ENCODE results near the gene SFRP4.

SFRP4 gene

DNA sequence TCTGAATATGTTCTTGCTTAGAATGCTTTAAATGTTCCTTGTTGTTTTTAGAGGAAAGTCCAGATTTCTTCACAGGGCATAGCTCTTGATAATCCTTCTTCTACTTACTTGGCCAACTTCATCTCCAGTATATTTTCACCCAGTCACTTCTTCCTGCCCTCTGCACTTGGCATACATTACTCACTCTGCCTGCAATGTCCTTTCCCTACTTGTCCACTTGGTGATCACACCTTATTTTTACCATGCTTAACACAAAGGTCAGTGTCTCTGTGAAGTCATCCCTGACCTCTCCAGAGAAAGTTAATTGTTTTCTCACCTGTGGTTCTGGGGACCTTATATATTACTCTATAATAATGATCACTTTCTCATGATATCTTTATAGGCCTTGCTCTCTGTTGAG is 23.3 kb downstream of the SFRP4 start:
- no peak overlapping the region for H2AFZ ChIP-seq (ENCODE audit: low read length)

DNA sequence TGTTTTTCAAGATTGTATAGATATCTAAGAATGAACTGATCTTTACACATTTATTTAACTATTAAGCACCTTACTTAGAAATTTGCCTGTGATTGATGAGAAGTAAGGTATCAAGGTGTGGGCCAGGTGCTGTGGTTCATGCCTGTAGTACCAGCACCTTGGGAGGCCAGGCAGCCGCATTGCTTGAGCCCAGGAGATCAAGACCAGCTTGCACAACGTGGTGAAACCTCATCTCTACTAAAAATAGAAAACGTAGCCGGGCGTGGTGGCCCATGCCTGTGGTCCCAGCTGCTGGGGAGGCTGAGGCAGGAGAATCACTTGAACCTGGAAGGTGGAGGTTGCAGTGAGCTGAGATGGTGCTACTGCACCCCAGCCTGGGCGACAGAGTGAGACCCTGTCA is 34.5 kb downstream of the SFRP4 start:
- Histone ChIP-seq H4K20me1 (ENCODE audit: insufficient read depth, low read length) (no peaks in the 10 kb centered on the region), H3K9ac (ENCODE audit: low read length) (no peak overlapping the region), H3K9me3 (ENCODE audit: low read length) (peaks cover 6% of the 10 kb centered on the region; the same call in 1 of the 2 replicates), H3K4me2 (ENCODE audit: low read length) (no peak overlapping the region), H3K79me2 (ENCODE audit: insufficient read depth, low read length) (no peaks in the 10 kb centered on the region), H3K27me3 (ENCODE audit: insufficient read depth, low read length) (no peaks in the 10 kb centered on the region), H2AFZ (ENCODE audit: low read length) (no peak overlapping the region), H3K9me2 (ENCODE audit: low read depth, low read length) (no peaks in the 10 kb centered on the region), H3K36me3 (ENCODE audit: insufficient read depth, low read length) (no peaks in the 10 kb centered on the region), H3K4me1 (ENCODE audit: insufficient read depth, low read length, severe bottlenecking) (no peaks in the 10 kb centered on the region), H3K4me3 (ENCODE audit: low read depth, low read length, poor library complexity, severe bottlenecking) (no peak overlapping the region), H3F3A (ENCODE audit: insufficient read depth, low read length) (no peaks in the 10 kb centered on the region), H3K27ac (ENCODE audit: low read depth, low read length, poor library complexity, severe bottlenecking) (no peak overlapping the region)
- TF ChIP-seq EZH2 (IDR thresholded peaks at IDR 0.05; ENCODE audit: borderline replicate concordance, low read length): no peak
- TF ChIP-seq, protein P1, sequence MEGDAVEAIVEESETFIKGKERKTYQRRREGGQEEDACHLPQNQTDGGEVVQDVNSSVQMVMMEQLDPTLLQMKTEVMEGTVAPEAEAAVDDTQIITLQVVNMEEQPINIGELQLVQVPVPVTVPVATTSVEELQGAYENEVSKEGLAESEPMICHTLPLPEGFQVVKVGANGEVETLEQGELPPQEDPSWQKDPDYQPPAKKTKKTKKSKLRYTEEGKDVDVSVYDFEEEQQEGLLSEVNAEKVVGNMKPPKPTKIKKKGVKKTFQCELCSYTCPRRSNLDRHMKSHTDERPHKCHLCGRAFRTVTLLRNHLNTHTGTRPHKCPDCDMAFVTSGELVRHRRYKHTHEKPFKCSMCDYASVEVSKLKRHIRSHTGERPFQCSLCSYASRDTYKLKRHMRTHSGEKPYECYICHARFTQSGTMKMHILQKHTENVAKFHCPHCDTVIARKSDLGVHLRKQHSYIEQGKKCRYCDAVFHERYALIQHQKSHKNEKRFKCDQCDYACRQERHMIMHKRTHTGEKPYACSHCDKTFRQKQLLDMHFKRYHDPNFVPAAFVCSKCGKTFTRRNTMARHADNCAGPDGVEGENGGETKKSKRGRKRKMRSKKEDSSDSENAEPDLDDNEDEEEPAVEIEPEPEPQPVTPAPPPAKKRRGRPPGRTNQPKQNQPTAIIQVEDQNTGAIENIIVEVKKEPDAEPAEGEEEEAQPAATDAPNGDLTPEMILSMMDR (IDR thresholded peaks at IDR 0.05; ENCODE audit: low read length): no peak

More for the DNA sequence above, 23.3 kb downstream of the SFRP4 start:
- no peaks in the 10 kb centered on the region for H3K4me1 ChIP-seq (ENCODE audit: insufficient read depth, low read length, severe bottlenecking)
- no peak overlapping the region for H3K27ac ChIP-seq (ENCODE audit: low read depth, low read length, poor library complexity, severe bottlenecking)
- no peak overlapping the region for H3K4me3 ChIP-seq (ENCODE audit: low read depth, low read length, poor library complexity, severe bottlenecking)
- H3K4me2 ChIP-seq (ENCODE audit: low read length): no peak overlapping the region
- no peaks in the 10 kb centered on the region for H3K27me3 ChIP-seq (ENCODE audit: insufficient read depth, low read length)
- H3K36me3 ChIP-seq (ENCODE audit: insufficient read depth, low read length): no peaks in the 10 kb centered on the region
- no peaks in the 10 kb centered on the region for H3K9me3 ChIP-seq (ENCODE audit: low read length)
- no peaks in the 10 kb centered on the region; the same call in 1 of the 2 replicates for H3K9me2 ChIP-seq (ENCODE audit: low read depth, low read length)
- no peaks in the 10 kb centered on the region for H3F3A ChIP-seq (ENCODE audit: insufficient read depth, low read length)
- no peaks in the 10 kb centered on the region for H3K79me2 ChIP-seq (ENCODE audit: insufficient read depth, low read length)
- no peaks in the 10 kb centered on the region for H4K20me1 ChIP-seq (ENCODE audit: insufficient read depth, low read length)
- TF ChIP-seq, protein P1 (IDR thresholded peaks at IDR 0.05; ENCODE audit: low read length): no peak
- no peak for TF ChIP-seq EZH2 (IDR thresholded peaks at IDR 0.05; ENCODE audit: borderline replicate concordance, low read length)
- no peak overlapping the region for H3K9ac ChIP-seq (ENCODE audit: low read length)
